GM12801 (cell line): ENCODE data around the gene OR6A2.

Source experiments
- CTCF ChIP-seq: IDR thresholded peaks from one replicate; pipeline ENCODE4 v1.5.1; 2011; ENCODE audit warnings: control low read depth; ENCODE audit not compliant: insufficient read length; ENCODE audit errors: extremely low read depth

Gene OR6A2

GRCh38 chr11:6790546-6790945 lies 8.9 kb downstream of the OR6A2 start:
- TF ChIP-seq CTCF: no peak

GRCh38 chr11:6782720-6783119 lies 16.8 kb downstream of the OR6A2 start, which contains the start of gene OR2AG1:
OR2AG1 (plus strand) TSS chr11:6783020; CDS start chr11:6785038, 2,018 bp downstream.
- no peak for TF ChIP-seq CTCF

- no peak for TF ChIP-seq CTCF
Measured at GRCh38 chr11:6780829-6781228, 18.7 kb downstream of the OR6A2 start.

- no peak for TF ChIP-seq CTCF
Measured at GRCh38 chr11:6778518-6778917, 21.0 kb downstream of the OR6A2 start.

GRCh38 chr11:6771926-6772893 lies 27.3 kb downstream of the OR6A2 start, which contains the start of gene OR2AG2:
OR2AG2 (minus strand) TSS chr11:6771976; CDS start chr11:6768957, 3,019 bp downstream.
- no peak for TF ChIP-seq CTCF

GRCh38 chr11:6757373-6757967 lies 42.0 kb downstream of the OR6A2 start:
- TF ChIP-seq CTCF: no peak

- no peak for TF ChIP-seq CTCF
Measured at GRCh38 chr11:6755953-6756347, 43.5 kb downstream of the OR6A2 start.
